Gastrocnemius medialis (tissue), 4 donors: ENCODE results near the gene HEATR5B. TPM values are rescaled to one million over a fixed set of nuclear protein-coding genes. Genes with fewer than 3 reads are reported as not detected.

ENCODE experiments used
- ATAC-seq, 2 donors: fragments of 150-250 bp; one replicate each; pipeline ENCODE4 v1.9.1; 2016
- DNase-seq, 2 donors: peaks; one replicate each; pipeline ENCODE4 v3.0.0-alpha.2; 2019
- H3K27ac ChIP-seq, 4 donors: fragments of 200-600 bp; sonication (generic); 1 replicate in 1 of 4; 2 replicates in 3 of 4; pipeline ENCODE4 v1.5.1; 2016 to 2018; ENCODE audit warnings: mild to moderate bottlenecking in 2 of 4, moderate library complexity in 1 of 4
- H3K27me3 ChIP-seq, 3 donors: fragments of 200-600 bp; sonication (generic) in 2 of 3; 1 replicate in 1 of 3; 2 replicates in 2 of 3; pipeline versions ENCODE4 v1.5.1 to v1.6.0; 2016 to 2019; ENCODE audit warnings: mild to moderate bottlenecking in 1 of 3, moderate library complexity in 1 of 3
- H3K36me3 ChIP-seq, 2 donors: fragments of 200-600 bp; sonication (generic) in 1 of 2; one replicate each; pipeline ENCODE4 v1.5.1; 2017 to 2018
- H3K4me1 ChIP-seq, 2 donors: fragments of 200-600 bp; sonication (generic) in 1 of 2; one replicate each; pipeline ENCODE4 v1.5.1; 2016 to 2017; ENCODE audit warnings: mild to moderate bottlenecking in 2 of 2
- H3K4me3 ChIP-seq, 4 donors: fragments of 200-600 bp; sonication (generic) in 3 of 4; 1 replicate in 1 of 4; 2 replicates in 3 of 4; pipeline ENCODE4 v1.5.1; 2016 to 2019; ENCODE audit warnings: mild to moderate bottlenecking in 2 of 4
- H3K9me3 ChIP-seq, 3 donors: fragments of 200-600 bp; sonication (generic) in 2 of 3; 1 replicate in 1 of 3; 2 replicates in 2 of 3; pipeline ENCODE4 v1.5.1; 2016 to 2019
- POLR2A ChIP-seq, 2 donors: fragments of 450-650 bp; IDR thresholded peaks; one replicate each; pipeline ENCODE4 v1.6.1; 2017; ENCODE audit warnings: antibody characterized with exemption in 2 of 2, mild to moderate bottlenecking in 2 of 2, moderate library complexity in 2 of 2
- in situ Hi-C, 4 donors: fragments of 200-750 bp; cut with MboI; loops; one replicate each; pipeline versions ENCODE4 v1.15.0 to v1.8.0; 2017; ENCODE audit warnings: low sequenced_read_pairs in 4 of 4
- intact Hi-C: fragments of 100-400 bp; cut with DNase I; formaldehyde crosslinking; loops from one replicate; pipeline ENCODE4 v1.15.1; 2023; ENCODE audit warnings: low total_unique reads
- total RNA-seq, 4 donors: library from RNA; depleted of rRNA; stranded (reverse); fragments of >200 nt; gene quantifications; one replicate each; pipeline versions ENCODE4 v1.1.0 to v1.2.3, GENCODE V29; 2016
- TF ChIP-seq, protein P1 (sequence below), 5 experiments: fragments of 450-650 bp in 3 of 5; fragments of 200-600 bp in 2 of 5; sonication (generic) in 2 of 5; IDR thresholded peaks in 4 of 5; conservative IDR thresholded peaks in 1 of 5; 1 replicate in 4 of 5; 2 replicates in 1 of 5; pipeline ENCODE4 v1.5.1; 2016 to 2019; ENCODE audit warnings: antibody characterized with exemption in 5 of 5, mild to moderate bottlenecking in 3 of 5, moderate library complexity in 3 of 5

The HEATR5B gene
- total RNA-seq, 4 donors from 2014 or later = 6.8 to 10.0 (median 9.8) TPM

DNA sequence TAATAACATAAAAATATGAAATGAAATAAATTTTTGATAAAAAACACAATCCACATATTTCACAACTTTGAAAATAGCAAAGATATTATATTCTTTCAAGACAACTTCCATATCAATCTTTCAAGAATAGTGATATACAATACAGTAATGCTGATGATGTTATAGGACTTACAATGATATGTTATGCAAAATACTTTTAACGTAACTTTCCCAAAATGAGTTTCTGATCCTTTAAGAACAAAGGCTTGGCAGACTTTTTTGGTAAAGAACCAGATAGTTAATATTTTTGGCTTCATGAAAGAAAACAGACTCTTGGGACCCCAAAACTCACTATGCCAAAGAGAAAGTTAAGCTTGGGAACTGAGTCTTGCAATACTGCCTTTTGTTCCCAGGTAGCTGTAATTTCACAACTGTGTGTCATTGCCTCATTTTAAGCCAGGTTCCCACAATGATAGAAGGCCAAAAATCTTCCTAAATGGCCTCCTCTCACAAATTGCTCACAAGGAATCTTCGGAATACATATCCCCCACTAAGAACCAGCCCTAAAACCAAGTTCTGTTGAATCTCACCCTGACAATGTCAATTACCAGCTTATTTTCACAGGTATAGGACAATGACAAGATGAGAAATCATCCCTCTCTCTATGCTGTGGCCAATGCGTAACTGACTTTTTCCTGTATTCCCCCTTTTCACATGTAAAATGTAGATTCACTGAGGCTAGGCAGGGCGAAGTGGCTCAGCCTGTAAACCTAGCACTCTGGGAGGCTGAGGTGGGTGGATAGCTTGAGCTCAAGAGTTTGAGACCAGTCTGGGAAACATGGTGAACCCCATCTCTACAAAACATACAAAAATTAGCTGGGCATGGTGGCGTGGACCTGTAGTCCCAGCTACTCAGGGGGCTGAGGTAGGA, 63.0 kb downstream of the HEATR5B start:
- in situ Hi-C loops = no loop called here
- no peak for DNase-seq
- H3K27ac ChIP-seq = peak overlapping the region; percentile 43 to 65 (median 48)
- H3K9me3 ChIP-seq = no peaks in the 10 kb centered on the region
- H3K4me3 ChIP-seq = no peak overlapping the region
- ATAC-seq = peak in 1 of 2 donors; percentile 78
- H3K27me3 ChIP-seq = no peaks in the 10 kb centered on the region
- TF ChIP-seq POLR2A (IDR thresholded peaks at IDR 0.05) = no peak
- TF ChIP-seq, protein P1, sequence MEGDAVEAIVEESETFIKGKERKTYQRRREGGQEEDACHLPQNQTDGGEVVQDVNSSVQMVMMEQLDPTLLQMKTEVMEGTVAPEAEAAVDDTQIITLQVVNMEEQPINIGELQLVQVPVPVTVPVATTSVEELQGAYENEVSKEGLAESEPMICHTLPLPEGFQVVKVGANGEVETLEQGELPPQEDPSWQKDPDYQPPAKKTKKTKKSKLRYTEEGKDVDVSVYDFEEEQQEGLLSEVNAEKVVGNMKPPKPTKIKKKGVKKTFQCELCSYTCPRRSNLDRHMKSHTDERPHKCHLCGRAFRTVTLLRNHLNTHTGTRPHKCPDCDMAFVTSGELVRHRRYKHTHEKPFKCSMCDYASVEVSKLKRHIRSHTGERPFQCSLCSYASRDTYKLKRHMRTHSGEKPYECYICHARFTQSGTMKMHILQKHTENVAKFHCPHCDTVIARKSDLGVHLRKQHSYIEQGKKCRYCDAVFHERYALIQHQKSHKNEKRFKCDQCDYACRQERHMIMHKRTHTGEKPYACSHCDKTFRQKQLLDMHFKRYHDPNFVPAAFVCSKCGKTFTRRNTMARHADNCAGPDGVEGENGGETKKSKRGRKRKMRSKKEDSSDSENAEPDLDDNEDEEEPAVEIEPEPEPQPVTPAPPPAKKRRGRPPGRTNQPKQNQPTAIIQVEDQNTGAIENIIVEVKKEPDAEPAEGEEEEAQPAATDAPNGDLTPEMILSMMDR (IDR thresholded peaks at IDR 0.05 in 4 of 5, conservative IDR thresholded peaks at IDR 0.05 in 1 of 5) = no peak
- H3K4me1 ChIP-seq = peaks cover 14 to 19% of the 10 kb centered on the region in 2 donors
- peaks cover 0 to 32% of the 10 kb centered on the region in 2 donors for H3K36me3 ChIP-seq
- intact Hi-C loops = no loop called here

DNA sequence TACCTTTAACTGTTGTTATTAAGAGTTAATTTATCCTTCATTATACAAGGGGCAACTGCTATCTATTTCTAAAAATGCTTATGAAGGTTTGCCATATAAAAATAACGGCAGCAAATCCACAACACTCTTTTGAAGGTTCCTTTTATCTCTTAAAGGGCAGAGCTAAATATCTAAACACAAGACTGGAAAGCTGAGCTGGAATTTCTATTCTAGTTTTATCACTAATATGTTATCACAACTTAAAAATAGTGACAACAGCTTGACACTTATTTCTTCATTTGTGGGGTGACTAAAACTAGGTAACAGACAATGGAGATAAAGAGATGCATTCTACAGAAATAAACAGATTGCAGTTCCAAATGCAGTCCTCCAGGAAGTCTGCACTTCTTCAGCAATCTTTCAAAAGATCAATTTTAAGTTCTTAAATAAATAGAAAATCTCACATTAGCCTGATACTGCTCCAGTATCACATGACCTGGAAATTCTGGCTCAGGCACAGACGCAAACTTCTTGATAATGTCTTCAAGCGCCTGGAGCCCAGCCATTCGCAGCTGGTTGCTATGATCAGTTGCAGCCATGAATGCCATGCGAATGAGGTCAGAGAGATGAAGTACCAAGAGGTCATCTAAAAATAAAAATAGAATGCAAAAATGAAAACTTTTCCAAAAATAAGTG, 63.8 kb downstream of the HEATR5B start:
- Histone ChIP-seq H3K27me3 (no peaks in the 10 kb centered on the region), H3K27ac (peak overlapping the region; percentile 43 to 65 (median 48)), H3K4me1 (peaks cover 14 to 19% of the 10 kb centered on the region in 2 donors), H3K9me3 (no peaks in the 10 kb centered on the region), H3K4me3 (no peak overlapping the region), H3K36me3 (peaks cover 0 to 31% of the 10 kb centered on the region in 2 donors)
- no peak for TF ChIP-seq POLR2A (IDR thresholded peaks at IDR 0.05)
- TF ChIP-seq, protein P1 (IDR thresholded peaks at IDR 0.05 in 4 of 5, conservative IDR thresholded peaks at IDR 0.05 in 1 of 5) = no peak
- ATAC-seq (peak; percentile 92), DNase-seq (peak; percentile 18 to 79)
- intact Hi-C loops = no loop called here
- in situ Hi-C loops = no loop called here

DNA sequence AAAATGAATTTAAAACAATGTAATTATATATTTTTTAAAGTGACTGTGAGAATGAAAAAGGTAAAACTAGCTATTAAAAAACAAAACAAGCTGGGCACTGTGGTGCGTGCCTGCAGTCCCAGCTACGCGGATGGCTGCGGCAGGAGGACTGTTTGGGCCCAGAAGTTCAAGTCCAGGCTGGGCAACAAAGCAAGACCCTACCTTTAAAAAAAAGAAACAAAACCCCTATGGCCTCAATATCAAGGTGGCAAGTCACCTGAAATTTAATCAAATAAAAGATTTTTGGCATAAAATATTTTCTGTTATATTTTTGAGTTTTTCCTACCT, 70.9 kb downstream of the HEATR5B start:
- Histone ChIP-seq H3K27ac (no peak overlapping the region), H3K36me3 (peaks cover 0 to 71% of the 10 kb centered on the region in 2 donors), H3K27me3 (no peaks in the 10 kb centered on the region)

DNA sequence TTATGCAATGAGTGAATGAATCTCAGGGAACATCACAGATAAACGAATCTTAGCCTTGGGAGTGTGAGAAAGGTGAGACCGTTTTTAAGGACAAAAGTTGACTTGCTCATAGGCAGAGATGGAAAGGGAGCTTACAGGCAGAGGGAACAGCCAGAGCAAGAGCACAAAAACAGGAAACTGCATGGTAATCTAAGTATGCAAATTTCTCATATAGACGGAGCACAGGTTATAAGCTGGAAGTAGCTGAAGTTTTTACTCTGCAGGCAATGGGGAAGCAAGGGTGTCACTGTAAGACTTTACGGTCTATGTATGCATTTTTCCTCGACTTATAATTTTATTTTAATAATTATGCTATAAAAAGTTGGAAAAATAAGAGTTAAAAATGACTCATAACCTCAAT, 73.0 kb downstream of the HEATR5B start:
- intact Hi-C loops (no loop called here), in situ Hi-C loops (no loop called here)
- ATAC-seq (no peak), DNase-seq (no peak)
- H3K27ac ChIP-seq = no peak overlapping the region
- H3K4me1 ChIP-seq = no peaks in the 10 kb centered on the region
- no peak for TF ChIP-seq POLR2A (IDR thresholded peaks at IDR 0.05)
- TF ChIP-seq, protein P1 (IDR thresholded peaks at IDR 0.05 in 4 of 5, conservative IDR thresholded peaks at IDR 0.05 in 1 of 5) = no peak
- no peaks in the 10 kb centered on the region for H3K27me3 ChIP-seq
- H3K4me3 ChIP-seq = no peak overlapping the region
- H3K9me3 ChIP-seq = no peaks in the 10 kb centered on the region
- H3K36me3 ChIP-seq = peaks cover 0 to 74% of the 10 kb centered on the region in 2 donors

More for the DNA sequence above, 70.9 kb downstream of the HEATR5B start:
- no peak for DNase-seq
- H3K4me3 ChIP-seq = no peak overlapping the region
- intact Hi-C loops (no loop called here), in situ Hi-C loops (no loop called here)
- H3K4me1 ChIP-seq = no peaks in the 10 kb centered on the region
- no peaks in the 10 kb centered on the region for H3K9me3 ChIP-seq
- no peak for ATAC-seq
- TF ChIP-seq, protein P1 (IDR thresholded peaks at IDR 0.05 in 4 of 5, conservative IDR thresholded peaks at IDR 0.05 in 1 of 5) = no peak
- TF ChIP-seq POLR2A (IDR thresholded peaks at IDR 0.05) = no peak
